Esophagus muscularis mucosa (tissue), 4 donors: ENCODE measurements around the gene FMO2. TPM values are rescaled to one million over a fixed set of nuclear protein-coding genes. Genes with fewer than 3 reads are reported as not detected.
A peak's percentile ranks its signal among the peaks of the same experiment; 100 is the strongest.

Experiments
- DNase-seq: peaks from one replicate; pipeline ENCODE4 v3.0.0-alpha.2; 2017; ENCODE audit errors: extremely low spot score
- H3K27ac ChIP-seq, 4 donors: fragments of 200-600 bp; sonication (generic); replicated peaks in 1 of 4; 1 replicate in 3 of 4; 2 replicates in 1 of 4; pipeline ENCODE4 v1.5.1; 2016 to 2019; ENCODE audit warnings: mild to moderate bottlenecking in 1 of 4
- H3K27me3 ChIP-seq, 4 donors: fragments of 200-600 bp; sonication (generic); one replicate each; pipeline versions ENCODE4 v1.5.1 to v1.6.0; 2016 to 2019
- H3K36me3 ChIP-seq, 4 donors: fragments of 200-600 bp; sonication (generic); one replicate each; pipeline ENCODE4 v1.5.1; 2016 to 2019
- H3K4me1 ChIP-seq, 4 donors: fragments of 200-600 bp; sonication (generic); one replicate each; pipeline ENCODE4 v1.5.1; 2016 to 2019
- H3K4me3 ChIP-seq, 4 donors: fragments of 200-600 bp; sonication (generic); 1 replicate in 2 of 4; 2 replicates in 2 of 4; pipeline ENCODE4 v1.5.1; 2016 to 2019; ENCODE audit warnings: mild to moderate bottlenecking in 4 of 4, moderate library complexity in 1 of 4
- H3K9me3 ChIP-seq, 4 donors: fragments of 200-600 bp; sonication (generic); 1 replicate in 3 of 4; 2 replicates in 1 of 4; pipeline ENCODE4 v1.5.1; 2016 to 2019
- CTCF ChIP-seq, 3 experiments: fragments of 200-600 bp in 2 of 3; fragments of 450-650 bp in 1 of 3; sonication (generic) in 2 of 3; IDR thresholded peaks; one replicate each; pipeline ENCODE4 v1.5.1; 2017 to 2019; ENCODE audit warnings: antibody characterized with exemption in 3 of 3, mild to moderate bottlenecking in 2 of 3, moderate library complexity in 1 of 3
- EP300 ChIP-seq: sonication (generic); formaldehyde crosslinking; IDR thresholded peaks from one replicate; pipeline ENCODE4 v1.6.1; 2017; ENCODE audit warnings: antibody characterized with exemption
- POLR2A ChIP-seq: fragments of 450-650 bp; IDR thresholded peaks from one replicate; pipeline ENCODE4 v1.6.1; 2017; ENCODE audit warnings: antibody characterized with exemption, moderate library complexity, mild to moderate bottlenecking, low read depth
- POLR2AphosphoS5 ChIP-seq, 2 donors: sonication (generic); formaldehyde crosslinking; IDR thresholded peaks; one replicate each; pipeline ENCODE4 v1.6.1; 2017; ENCODE audit warnings: antibody characterized with exemption in 2 of 2
- WGBS: methylation state at CpG from one replicate; pipeline ENCODE4 v1.1.5; 2018; 5-methylcytosine and 5-hydroxymethylcytosine counted together
- intact Hi-C: fragments of 100-400 bp; cut with DNase I; formaldehyde crosslinking; loops from one replicate; pipeline ENCODE4 v1.15.1; 2023
- total RNA-seq, 4 donors: library from RNA; depleted of rRNA; stranded (reverse); fragments of >200 nt; gene quantifications; one replicate each; pipeline versions ENCODE4 v1.1.0 to v1.2.1, GENCODE V29; 2016

Gene FMO2
- total RNA-seq, 4 donors from 2014 or later = 41.1 to 69.4 (median 56.2) TPM

- H3K27me3 ChIP-seq = no peaks in the 10 kb centered on the region
- intact Hi-C loops = no loop called here
- WGBS = 22% methylated on average over 3 of the region's 3 CpGs
- DNase-seq = no peak
- no peak overlapping the region for H3K4me3 ChIP-seq
- H3K36me3 ChIP-seq = no peaks in the 10 kb centered on the region
- peak overlapping the region; percentile 3 to 56 (median 41) for H3K27ac ChIP-seq
- no peaks in the 10 kb centered on the region for H3K9me3 ChIP-seq
- peaks cover 0 to 21% (median 18%) of the 10 kb centered on the region in 4 donors for H3K4me1 ChIP-seq
- TF ChIP-seq EP300 = no peak
- TF ChIP-seq POLR2A = no peak
- no peak for TF ChIP-seq CTCF (IDR thresholded peaks at IDR 0.05)
- TF ChIP-seq POLR2AphosphoS5 (IDR thresholded peaks at IDR 0.05) = no peak
Observed at GRCh38 chr1:171160211-171160610, 24.9 kb upstream of the FMO2 start.

GRCh38 chr1:171160639-171161354 is 24.3 kb upstream of the FMO2 start:
- DNase-seq = no peak
- no peaks in the 10 kb centered on the region for H3K27me3 ChIP-seq
- H3K9me3 ChIP-seq = no peaks in the 10 kb centered on the region
- H3K4me1 ChIP-seq = peaks cover 0 to 21% (median 18%) of the 10 kb centered on the region in 4 donors
- intact Hi-C loops = no loop called here
- no peak overlapping the region for H3K4me3 ChIP-seq
- peak overlapping the region; percentile 3 to 56 (median 41) for H3K27ac ChIP-seq
- H3K36me3 ChIP-seq = no peaks in the 10 kb centered on the region
- no peak for TF ChIP-seq CTCF (IDR thresholded peaks at IDR 0.05)
- no peak for TF ChIP-seq EP300
- TF ChIP-seq POLR2AphosphoS5 (IDR thresholded peaks at IDR 0.05) = no peak
- no peak for TF ChIP-seq POLR2A
- 64% methylated on average over 4 of the region's 4 CpGs for WGBS

GRCh38 chr1:171161431-171161830 is 23.7 kb upstream of the FMO2 start:
- TF ChIP-seq EP300 (no peak), CTCF (IDR thresholded peaks at IDR 0.05) (no peak), POLR2AphosphoS5 (IDR thresholded peaks at IDR 0.05) (no peak), POLR2A (no peak)
- intact Hi-C loops = no loop called here
- no peak overlapping the region for H3K4me3 ChIP-seq
- H3K27ac ChIP-seq = peak overlapping the region in 3 of 4 donors; percentile 28 to 56 (median 54)
- no peaks in the 10 kb centered on the region for H3K36me3 ChIP-seq
- H3K4me1 ChIP-seq = peaks cover 0 to 21% (median 18%) of the 10 kb centered on the region in 4 donors
- DNase-seq = no peak
- no peaks in the 10 kb centered on the region for H3K9me3 ChIP-seq
- no peaks in the 10 kb centered on the region for H3K27me3 ChIP-seq

- DNase-seq = no peak
- no peaks in the 10 kb centered on the region for H3K9me3 ChIP-seq
- 76% methylated on average over 2 of the region's 2 CpGs for WGBS
- H3K4me1 ChIP-seq = peaks cover 0 to 4% (median under 1%) of the 10 kb centered on the region in 4 donors
- no peak for TF ChIP-seq EP300
- no peak for TF ChIP-seq CTCF (IDR thresholded peaks at IDR 0.05)
- TF ChIP-seq POLR2A = no peak
- TF ChIP-seq POLR2AphosphoS5 (IDR thresholded peaks at IDR 0.05) = no peak
- H3K27me3 ChIP-seq = no peaks in the 10 kb centered on the region
- no peaks in the 10 kb centered on the region for H3K36me3 ChIP-seq
- intact Hi-C loops = no loop called here
- H3K4me3 ChIP-seq = no peak overlapping the region
- H3K27ac ChIP-seq = no peak overlapping the region
Observed at GRCh38 chr1:171166361-171166760, 18.7 kb upstream of the FMO2 start.

GRCh38 chr1:171167785-171168184 is 17.3 kb upstream of the FMO2 start:
- WGBS = 67% methylated on average over 2 of the region's 2 CpGs
- no peak for DNase-seq
- Histone ChIP-seq H3K9me3 (no peaks in the 10 kb centered on the region), H3K4me1 (peaks cover 0 to 8% (median 2%) of the 10 kb centered on the region in 4 donors), H3K27ac (no peak overlapping the region), H3K27me3 (no peaks in the 10 kb centered on the region), H3K4me3 (no peak overlapping the region), H3K36me3 (no peaks in the 10 kb centered on the region)
- intact Hi-C loops = no loop called here
- TF ChIP-seq POLR2AphosphoS5 (IDR thresholded peaks at IDR 0.05) (no peak), CTCF (IDR thresholded peaks at IDR 0.05) (no peak), EP300 (no peak), POLR2A (no peak)
